Gastrocnemius medialis (tissue), 4 donors: ENCODE measurements around the gene FAM25C.
"Not testable (repeated sequence)": the region's sequence is repeated elsewhere in the genome, so short reads cannot be mapped to it uniquely, and the experiment has no call there.

Experiments
- POLR2A ChIP-seq, 2 donors: fragments of 450-650 bp; IDR thresholded peaks; one replicate each; pipeline ENCODE4 v1.6.1; 2017; ENCODE audit warnings: antibody characterized with exemption in 2 of 2, mild to moderate bottlenecking in 2 of 2, moderate library complexity in 2 of 2
- TF ChIP-seq, protein P1 (sequence below), 5 experiments: fragments of 450-650 bp in 3 of 5; fragments of 200-600 bp in 2 of 5; sonication (generic) in 2 of 5; IDR thresholded peaks in 4 of 5; conservative IDR thresholded peaks in 1 of 5; 1 replicate in 4 of 5; 2 replicates in 1 of 5; pipeline ENCODE4 v1.5.1; 2016 to 2019; ENCODE audit warnings: antibody characterized with exemption in 5 of 5, mild to moderate bottlenecking in 3 of 5, moderate library complexity in 3 of 5

DNA sequence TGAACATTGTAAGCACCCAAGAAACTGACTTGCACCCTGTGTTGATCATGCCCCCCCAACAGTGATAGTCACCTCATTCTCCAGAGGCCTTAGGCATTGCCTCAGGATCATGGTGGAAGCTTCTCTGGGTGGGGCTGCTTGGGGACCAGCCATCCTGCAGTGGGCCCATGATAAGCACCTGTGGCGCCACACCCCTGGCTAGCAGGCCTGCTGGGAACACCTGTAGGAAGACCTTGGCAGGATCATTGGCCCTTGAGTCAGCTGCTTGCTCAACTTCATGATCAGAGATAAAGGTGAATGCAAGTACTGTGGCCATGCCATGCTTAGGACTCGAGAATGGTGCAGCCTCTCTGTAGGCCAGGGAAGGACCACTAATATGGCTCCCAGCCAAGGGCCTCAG, 38.9 kb downstream of the FAM25C start:
- TF ChIP-seq, protein P1, sequence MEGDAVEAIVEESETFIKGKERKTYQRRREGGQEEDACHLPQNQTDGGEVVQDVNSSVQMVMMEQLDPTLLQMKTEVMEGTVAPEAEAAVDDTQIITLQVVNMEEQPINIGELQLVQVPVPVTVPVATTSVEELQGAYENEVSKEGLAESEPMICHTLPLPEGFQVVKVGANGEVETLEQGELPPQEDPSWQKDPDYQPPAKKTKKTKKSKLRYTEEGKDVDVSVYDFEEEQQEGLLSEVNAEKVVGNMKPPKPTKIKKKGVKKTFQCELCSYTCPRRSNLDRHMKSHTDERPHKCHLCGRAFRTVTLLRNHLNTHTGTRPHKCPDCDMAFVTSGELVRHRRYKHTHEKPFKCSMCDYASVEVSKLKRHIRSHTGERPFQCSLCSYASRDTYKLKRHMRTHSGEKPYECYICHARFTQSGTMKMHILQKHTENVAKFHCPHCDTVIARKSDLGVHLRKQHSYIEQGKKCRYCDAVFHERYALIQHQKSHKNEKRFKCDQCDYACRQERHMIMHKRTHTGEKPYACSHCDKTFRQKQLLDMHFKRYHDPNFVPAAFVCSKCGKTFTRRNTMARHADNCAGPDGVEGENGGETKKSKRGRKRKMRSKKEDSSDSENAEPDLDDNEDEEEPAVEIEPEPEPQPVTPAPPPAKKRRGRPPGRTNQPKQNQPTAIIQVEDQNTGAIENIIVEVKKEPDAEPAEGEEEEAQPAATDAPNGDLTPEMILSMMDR (IDR thresholded peaks at IDR 0.05 in 4 of 5, conservative IDR thresholded peaks at IDR 0.05 in 1 of 5): not testable (repeated sequence)
- not testable (repeated sequence) for TF ChIP-seq POLR2A (IDR thresholded peaks at IDR 0.05)
